ENCODE results near the gene MRAP. TPM values are rescaled to one million over a fixed set of nuclear protein-coding genes. Genes with fewer than 3 reads are reported as not detected.

MRAP gene
- total RNA-seq, 1 donor from 2014 or later, result not detected

Other genes with a start within 250 kb of the MRAP start
- gene MIS18A, start 19.8 kb upstream of the MRAP start, total RNA-seq, result 25.0 and 26.3 TPM in 2 replicates
- gene URB1, start 94.2 kb downstream of the MRAP start, total RNA-seq, result 32.3 and 33.9 TPM in 2 replicates
- 8.1 and 8.4 TPM in 2 replicates for gene EVA1C, start 113.9 kb downstream of the MRAP start, total RNA-seq